Measurements from ENCODE around the gene CECR2. TPM values are rescaled to one million over a fixed set of nuclear protein-coding genes. Genes with fewer than 3 reads are reported as not detected.
"Not testable (repeated sequence)": the region's sequence is repeated elsewhere in the genome, so short reads cannot be mapped to it uniquely, and the experiment has no call there.

CECR2 gene
- total RNA-seq, 1 experiment from 2014 or later, result not detected

GRCh38 chr22:17548010-17548755, 178.9 kb downstream of the CECR2 start:
- no peak for DNase-seq (ENCODE audit: low read depth in 1 of 2, low spot score in 2 of 2)
- H3K9me3 ChIP-seq (replicated peaks), result no peaks in the 10 kb centered on the region
- H3K36me3 ChIP-seq, result no peaks in the 10 kb centered on the region
- H3K27ac ChIP-seq, result no peak overlapping the region
- H3K4me3 ChIP-seq, result no peak overlapping the region
- no peaks in the 10 kb centered on the region for H3K4me1 ChIP-seq (replicated peaks)
- H3K27me3 ChIP-seq (replicated peaks), result 0 out of 2 replicates have a peak, but pooled peaks cover 4% of the 10 kb centered on the region

DNA sequence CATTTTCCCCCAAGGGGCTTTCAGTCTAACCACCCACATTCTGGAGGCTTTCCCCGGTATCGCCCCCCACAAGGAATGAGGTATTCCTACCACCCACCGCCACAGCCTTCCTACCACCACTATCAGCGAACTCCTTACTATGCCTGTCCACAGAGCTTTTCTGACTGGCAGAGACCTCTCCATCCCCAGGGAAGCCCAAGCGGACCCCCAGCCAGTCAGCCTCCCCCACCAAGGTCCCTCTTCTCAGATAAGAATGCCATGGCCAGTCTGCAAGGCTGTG, 179.4 kb downstream of the CECR2 start:
- H3K36me3 ChIP-seq, result no peaks in the 10 kb centered on the region
- no peak for DNase-seq (ENCODE audit: low read depth in 1 of 2, low spot score in 2 of 2)
- H3K27ac ChIP-seq, result no peak overlapping the region
- no peak overlapping the region for H3K4me3 ChIP-seq
- peaks cover 6% of the 10 kb centered on the region; the same call in 1 of the 2 replicates for H3K27me3 ChIP-seq (replicated peaks)
- no peaks in the 10 kb centered on the region; the same call in 1 of the 2 replicates for H3K9me3 ChIP-seq (replicated peaks)
- no peaks in the 10 kb centered on the region for H3K4me1 ChIP-seq (replicated peaks)

DNA sequence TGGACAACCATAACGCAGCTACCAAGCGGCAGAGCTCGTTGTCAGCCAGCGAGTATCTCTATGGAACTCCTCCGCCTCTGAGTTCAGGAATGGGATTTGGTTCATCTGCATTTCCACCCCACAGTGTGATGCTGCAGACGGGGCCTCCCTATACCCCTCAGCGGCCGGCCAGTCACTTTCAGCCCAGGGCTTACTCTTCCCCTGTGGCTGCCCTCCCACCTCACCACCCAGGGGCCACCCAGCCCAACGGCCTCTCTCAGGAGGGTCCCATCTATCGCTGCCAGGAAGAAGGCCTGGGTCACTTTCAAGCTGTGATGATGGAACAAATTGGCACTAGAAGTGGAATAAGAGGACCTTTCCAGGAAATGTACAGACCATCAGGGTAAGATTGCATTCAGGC, 179.9 kb downstream of the CECR2 start:
- Histone ChIP-seq H3K27ac (no peak overlapping the region), H3K27me3 (replicated peaks) (peaks cover 6% of the 10 kb centered on the region; the same call in 1 of the 2 replicates), H3K36me3 (no peaks in the 10 kb centered on the region), H3K4me3 (no peak overlapping the region), H3K4me1 (replicated peaks) (no peaks in the 10 kb centered on the region), H3K9me3 (replicated peaks) (no peaks in the 10 kb centered on the region; the same call in 1 of the 2 replicates)
- no peak for DNase-seq (ENCODE audit: low read depth in 1 of 2, low spot score in 2 of 2)

DNA sequence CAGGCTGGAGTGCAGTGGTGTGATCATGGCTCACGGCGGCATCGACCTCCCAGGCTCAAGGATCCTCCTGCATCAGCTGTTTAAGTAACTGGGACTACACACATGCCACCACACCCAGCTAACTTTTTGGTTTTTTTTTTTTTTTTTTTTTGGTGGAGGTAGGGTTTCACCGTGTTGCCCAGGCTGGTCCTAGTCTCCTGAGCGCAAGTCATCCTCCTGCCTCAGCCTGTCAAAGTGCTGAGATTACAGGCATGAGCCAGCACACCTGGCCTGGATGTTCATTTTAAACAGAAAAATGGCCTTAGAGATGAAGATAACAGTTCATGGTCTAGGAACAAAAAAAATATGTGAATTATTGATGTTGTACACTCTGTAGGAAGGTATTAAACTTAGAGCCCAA, 180.4 kb downstream of the CECR2 start:
- no peak overlapping the region for H3K27ac ChIP-seq
- H3K4me1 ChIP-seq (replicated peaks), result no peaks in the 10 kb centered on the region
- peaks cover 11% of the 10 kb centered on the region; the same call in 1 of the 2 replicates for H3K27me3 ChIP-seq (replicated peaks)
- no peaks in the 10 kb centered on the region for H3K36me3 ChIP-seq
- no peaks in the 10 kb centered on the region; the same call in 1 of the 2 replicates for H3K9me3 ChIP-seq (replicated peaks)
- DNase-seq (ENCODE audit: low read depth in 1 of 2, low spot score in 2 of 2), result no peak
- no peak overlapping the region for H3K4me3 ChIP-seq

- Histone ChIP-seq H3K36me3 (no peaks in the 10 kb centered on the region), H3K4me3 (no peak overlapping the region), H3K27ac (no peak overlapping the region), H3K4me1 (replicated peaks) (no peaks in the 10 kb centered on the region), H3K9me3 (replicated peaks) (no peaks in the 10 kb centered on the region; the same call in 1 of the 2 replicates), H3K27me3 (replicated peaks) (peaks cover 11% of the 10 kb centered on the region; the same call in 1 of the 2 replicates)
- no peak for DNase-seq (ENCODE audit: low read depth in 1 of 2, low spot score in 2 of 2)
Measured at GRCh38 chr22:17552737-17553136, 183.5 kb downstream of the CECR2 start.

GRCh38 chr22:17554814-17555213, 185.6 kb downstream of the CECR2 start:
- Histone ChIP-seq H3K27me3 (replicated peaks) (peaks cover 25% of the 10 kb centered on the region), H3K4me1 (replicated peaks) (no peaks in the 10 kb centered on the region), H3K36me3 (no peaks in the 10 kb centered on the region), H3K9me3 (replicated peaks) (no peaks in the 10 kb centered on the region; the same call in 1 of the 2 replicates), H3K27ac (no peak overlapping the region), H3K4me3 (no peak overlapping the region)
- DNase-seq (ENCODE audit: low read depth in 1 of 2, low spot score in 2 of 2), result no peak

DNA sequence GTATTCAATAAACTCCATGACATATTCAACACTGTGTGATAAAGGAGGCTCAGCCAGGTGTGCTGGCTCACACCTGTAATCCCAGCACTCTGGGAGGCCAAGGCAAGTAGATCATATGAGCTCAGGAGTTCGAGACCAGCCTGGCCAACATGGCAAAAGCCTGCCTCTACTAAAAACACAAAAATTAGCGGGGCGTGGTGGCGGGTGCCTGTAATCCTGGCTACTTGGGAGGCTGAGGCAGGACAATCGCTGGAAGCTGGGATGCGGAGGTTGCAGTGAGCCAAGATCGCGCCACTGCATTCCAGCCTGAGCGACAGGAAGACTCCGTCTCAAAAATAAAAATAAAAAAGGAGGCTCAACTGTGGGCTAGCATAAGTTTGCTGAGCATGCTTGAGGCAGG, 189.9 kb downstream of the CECR2 start:
- Histone ChIP-seq H3K9me3 (replicated peaks) (no peaks in the 10 kb centered on the region), H3K27me3 (replicated peaks) (peaks cover 19% of the 10 kb centered on the region; the same call in 1 of the 2 replicates), H3K27ac (no peak overlapping the region), H3K4me3 (no peak overlapping the region), H3K4me1 (replicated peaks) (no peaks in the 10 kb centered on the region), H3K36me3 (no peaks in the 10 kb centered on the region)
- DNase-seq (ENCODE audit: low read depth in 1 of 2, low spot score in 2 of 2), result no peak

- Histone ChIP-seq H3K9me3 (replicated peaks) (no peaks in the 10 kb centered on the region), H3K27ac (no peak within 1 kb of the TSS), H3K27me3 (replicated peaks) (peaks cover 14% of the 10 kb centered on the region; the same call in 1 of the 2 replicates), H3K4me3 (no peak within 1 kb of the TSS), H3K36me3 (no peaks in the 10 kb centered on the region), H3K4me1 (replicated peaks) (no peaks in the 10 kb centered on the region)
- DNase-seq (ENCODE audit: low read depth in 1 of 2, low spot score in 2 of 2), result no peak
Measured at GRCh38 chr22:17562906-17563870, 193.9 kb downstream of the CECR2 start, which contains the start of gene SLC25A18. Gene SLC25A18, plus strand, starts transcription at chr22:17563498. Its CDS starts 16,447 bp downstream, at chr22:17579945.

GRCh38 chr22:17563936-17564391, 194.7 kb downstream of the CECR2 start:
- no peak overlapping the region for H3K4me3 ChIP-seq
- no peaks in the 10 kb centered on the region for H3K36me3 ChIP-seq
- no peaks in the 10 kb centered on the region for H3K4me1 ChIP-seq (replicated peaks)
- no peak overlapping the region for H3K27ac ChIP-seq
- H3K27me3 ChIP-seq (replicated peaks), result peaks cover 9% of the 10 kb centered on the region; the same call in 1 of the 2 replicates
- DNase-seq (ENCODE audit: low read depth in 1 of 2, low spot score in 2 of 2), result no peak
- H3K9me3 ChIP-seq (replicated peaks), result no peaks in the 10 kb centered on the region

DNA sequence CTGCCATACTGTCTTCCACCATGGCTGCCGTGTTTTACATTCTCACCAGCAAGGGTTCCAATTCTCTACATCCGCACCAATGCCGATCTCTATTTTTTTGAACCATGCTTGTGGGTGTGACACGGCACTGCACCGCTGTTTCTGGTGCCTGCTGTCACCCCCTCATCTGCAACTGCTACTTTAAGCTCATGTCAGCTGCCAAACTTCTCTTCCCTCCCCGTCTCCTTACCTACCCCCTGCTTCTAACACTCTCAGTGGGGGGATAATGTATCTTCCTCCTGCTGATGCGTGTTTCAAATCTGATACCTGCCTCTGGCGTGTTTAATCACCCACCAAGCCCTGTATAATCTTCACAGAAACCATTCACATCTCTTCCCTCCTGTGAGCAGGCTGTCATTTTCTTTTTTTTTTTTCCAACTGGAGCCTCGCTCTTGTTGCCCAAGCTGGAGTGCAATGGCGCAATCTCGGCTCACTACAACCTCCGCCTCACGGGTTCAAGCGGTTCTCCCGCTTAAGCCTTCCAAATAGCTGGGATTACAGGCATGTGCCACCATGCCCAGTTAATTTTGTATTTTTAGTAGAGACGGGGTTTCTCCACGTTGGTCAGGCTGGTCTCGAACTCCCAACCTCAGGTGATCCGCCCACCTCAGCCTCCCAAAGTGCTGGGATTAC, 196.9 kb downstream of the CECR2 start:
- H3K4me1 ChIP-seq (replicated peaks); H3K27me3 ChIP-seq (replicated peaks); DNase-seq (ENCODE audit: low read depth in 1 of 2, low spot score in 2 of 2); H3K4me3 ChIP-seq; H3K9me3 ChIP-seq (replicated peaks); H3K36me3 ChIP-seq; H3K27ac ChIP-seq: not testable (repeated sequence)

GRCh38 chr22:17566776-17567175, 197.5 kb downstream of the CECR2 start:
- DNase-seq (ENCODE audit: low read depth in 1 of 2, low spot score in 2 of 2), result no peak
- H3K27ac ChIP-seq, result no peak overlapping the region
- H3K27me3 ChIP-seq (replicated peaks), result no peaks in the 10 kb centered on the region
- H3K36me3 ChIP-seq, result no peaks in the 10 kb centered on the region
- no peak overlapping the region for H3K4me3 ChIP-seq
- no peaks in the 10 kb centered on the region for H3K9me3 ChIP-seq (replicated peaks)
- H3K4me1 ChIP-seq (replicated peaks), result peaks cover 8% of the 10 kb centered on the region; the same call in 1 of the 2 replicates

GRCh38 chr22:17569971-17570511, 200.8 kb downstream of the CECR2 start:
- Histone ChIP-seq H3K9me3 (replicated peaks) (no peaks in the 10 kb centered on the region), H3K4me3 (no peak overlapping the region), H3K4me1 (replicated peaks) (peaks cover 8% of the 10 kb centered on the region; the same call in 1 of the 2 replicates), H3K36me3 (no peaks in the 10 kb centered on the region), H3K27me3 (replicated peaks) (no peaks in the 10 kb centered on the region), H3K27ac (no peak overlapping the region)
- DNase-seq (ENCODE audit: low read depth in 1 of 2, low spot score in 2 of 2), result no peak
